MCF 10A (cell line): ENCODE measurements around the gene IFNLR1. TPM values are rescaled to one million over a fixed set of nuclear protein-coding genes. Genes with fewer than 3 reads are reported as not detected.

Experiments
- BruUV-seq: library from RNA; stranded (reverse); fragments of 400-500 nt; replicated peaks from 2 replicates; lab custom pipeline; 2021; lab: Mats Ljungman, UMichigan
- CTCF ChIA-PET: fragments of 300-600 bp; sonication (Branson Sonifier 250); formaldehyde crosslinking; extraction: SDS; loops from one replicate; lab custom pipeline; 2021; ENCODE audit warnings: antibody characterized with exemption, inconsistent platforms; lab: Yijun Ruan, JAX
- POLR2A ChIA-PET: fragments of 300-600, 350-650 bp; sonication (Branson Sonifier 250); formaldehyde crosslinking; extraction: SDS; loops from one replicate; lab custom pipeline; 2020; ENCODE audit warnings: antibody characterized with exemption, inconsistent platforms; lab: Yijun Ruan, JAX
- DNase-seq: peaks from one replicate; pipeline ENCODE4 v3.0.0-alpha.2; 2018; ENCODE audit not compliant: unreplicated experiment
- H3K27ac Mint-ChIP-seq: one replicate; pipeline ENCODE4 v1.8.0; 2022; ENCODE audit warnings: mild to moderate bottlenecking, low read depth, mixed read lengths; ENCODE audit not compliant: unreplicated experiment
- H3K27me3 Mint-ChIP-seq: one replicate; pipeline ENCODE4 v1.8.0; 2022; ENCODE audit warnings: mixed read lengths; ENCODE audit not compliant: insufficient read depth, unreplicated experiment
- H3K36me3 Mint-ChIP-seq: one replicate; pipeline ENCODE4 v1.8.0; 2022; ENCODE audit warnings: mild to moderate bottlenecking, moderate library complexity, mixed read lengths; ENCODE audit not compliant: insufficient read depth, unreplicated experiment
- H3K4me1 Mint-ChIP-seq: one replicate; pipeline ENCODE4 v1.8.0; 2022; ENCODE audit warnings: mixed read lengths; ENCODE audit not compliant: insufficient read depth, unreplicated experiment
- H3K4me3 Mint-ChIP-seq: one replicate; pipeline ENCODE4 v1.8.0; 2022; ENCODE audit warnings: mild to moderate bottlenecking, moderate library complexity, mixed read lengths; ENCODE audit not compliant: unreplicated experiment
- H3K9me3 Mint-ChIP-seq: one replicate; pipeline ENCODE4 v1.8.0; 2022; ENCODE audit warnings: mixed read lengths; ENCODE audit not compliant: unreplicated experiment
- intact Hi-C: fragments of 100-400 bp; cut with micrococcal nuclease; formaldehyde crosslinking; loops from 2 replicates; pipeline ENCODE4 v1.14.1; 2022
- total RNA-seq: library from RNA; stranded (reverse); gene quantifications from 2 replicates; pipeline ENCODE4 v1.2.3, GENCODE V29; 2022
- TF ChIP-seq, protein P1 (sequence below): fragments of 200-600 bp; IDR thresholded peaks from one replicate; pipeline ENCODE4 v1.8.0; 2022; ENCODE audit warnings: antibody characterized with exemption, mild to moderate bottlenecking; ENCODE audit not compliant: unreplicated experiment

IFNLR1 gene
- total RNA-seq, 1 experiment from 2014 or later, result 0.19 TPM

DNA sequence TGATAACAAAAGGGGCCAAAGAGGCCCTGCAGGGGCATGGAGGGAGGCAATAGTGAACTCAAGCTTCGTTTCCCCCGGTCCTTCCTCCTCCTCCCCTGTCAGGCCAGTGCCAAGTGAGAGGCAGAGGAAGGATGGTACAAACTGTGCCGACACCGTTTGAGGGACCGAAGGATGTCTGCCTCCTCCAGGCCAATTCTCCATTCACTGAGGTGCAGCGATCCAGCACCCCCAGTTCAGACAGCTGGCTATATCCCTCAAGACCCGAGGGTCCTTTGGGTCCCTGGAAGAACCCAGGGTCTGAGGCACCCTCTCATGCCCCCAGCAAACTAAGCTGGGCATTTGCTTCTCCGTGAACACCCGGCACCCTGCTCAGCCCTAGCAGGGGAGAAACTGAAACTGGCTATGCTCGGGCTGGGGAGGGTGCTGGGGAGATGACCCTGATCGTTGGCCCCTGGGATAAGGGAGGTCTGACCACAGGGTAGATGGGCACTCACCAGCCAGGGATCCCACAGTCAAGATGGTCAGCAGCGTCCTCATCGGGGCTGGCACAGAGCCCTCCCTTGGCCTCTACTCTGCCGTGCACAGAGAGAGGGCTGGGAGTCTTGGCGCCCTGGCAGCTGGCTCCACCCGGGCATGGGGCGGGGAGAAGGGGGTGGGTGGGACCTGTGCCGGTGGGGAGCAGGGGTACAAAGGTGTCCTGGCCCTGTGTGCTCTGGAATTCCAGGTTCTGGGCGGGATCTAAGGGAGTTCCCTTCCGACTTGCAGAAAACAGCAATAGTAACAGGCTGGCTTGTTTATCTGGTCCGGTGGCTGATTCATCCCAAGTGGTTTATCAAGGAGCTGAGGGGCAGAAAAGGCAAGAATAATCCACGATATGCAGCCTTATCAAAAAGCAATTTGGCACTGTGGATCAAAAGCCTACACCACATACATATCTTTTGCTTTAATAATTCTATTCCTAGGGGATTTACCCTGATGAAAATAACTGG is 44.2 kb downstream of the IFNLR1 start, which contains the start of gene IL22RA1:
Gene IL22RA1 (minus strand): TSS at position 595 of the 989 bp plus-strand sequence. CDS start 58 bp downstream, at position 537.
- Mint-ChIP-seq H3K9me3 (no peaks in the 10 kb centered on the region), H3K4me3 (peak within 1 kb of the TSS; percentile 74), H3K27me3 (no peaks in the 10 kb centered on the region), H3K4me1 (peaks cover 7% of the 10 kb centered on the region), H3K36me3 (no peaks in the 10 kb centered on the region), H3K27ac (peak within 1 kb of the TSS; percentile 76)
- TF ChIP-seq, protein P1, sequence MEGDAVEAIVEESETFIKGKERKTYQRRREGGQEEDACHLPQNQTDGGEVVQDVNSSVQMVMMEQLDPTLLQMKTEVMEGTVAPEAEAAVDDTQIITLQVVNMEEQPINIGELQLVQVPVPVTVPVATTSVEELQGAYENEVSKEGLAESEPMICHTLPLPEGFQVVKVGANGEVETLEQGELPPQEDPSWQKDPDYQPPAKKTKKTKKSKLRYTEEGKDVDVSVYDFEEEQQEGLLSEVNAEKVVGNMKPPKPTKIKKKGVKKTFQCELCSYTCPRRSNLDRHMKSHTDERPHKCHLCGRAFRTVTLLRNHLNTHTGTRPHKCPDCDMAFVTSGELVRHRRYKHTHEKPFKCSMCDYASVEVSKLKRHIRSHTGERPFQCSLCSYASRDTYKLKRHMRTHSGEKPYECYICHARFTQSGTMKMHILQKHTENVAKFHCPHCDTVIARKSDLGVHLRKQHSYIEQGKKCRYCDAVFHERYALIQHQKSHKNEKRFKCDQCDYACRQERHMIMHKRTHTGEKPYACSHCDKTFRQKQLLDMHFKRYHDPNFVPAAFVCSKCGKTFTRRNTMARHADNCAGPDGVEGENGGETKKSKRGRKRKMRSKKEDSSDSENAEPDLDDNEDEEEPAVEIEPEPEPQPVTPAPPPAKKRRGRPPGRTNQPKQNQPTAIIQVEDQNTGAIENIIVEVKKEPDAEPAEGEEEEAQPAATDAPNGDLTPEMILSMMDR, result no peak
- ChIA-PET CTCF (interaction anchor here (0.6 to 1.5 kb wide), 5 partner anchors 38 to 251 kb away, joined by 3 to 4 read pairs (median 3); no protein-coding TSS in a partner anchor), POLR2A (interaction anchor here (0.6 to 3.7 kb wide), 14 partner anchors 7 to 1105 kb away, joined by 3 to 26 read pairs (median 3); partner anchors contain the start of gene NIPAL3)
- intact Hi-C loops, result no loop called here
- DNase-seq, result peak; percentile 56
- no TSS peak for BruUV-seq

GRCh38 chr1:24141311-24141997 is 45.6 kb downstream of the IFNLR1 start:
- Mint-ChIP-seq H3K4me3 (no peak overlapping the region), H3K4me1 (peaks cover 7% of the 10 kb centered on the region), H3K36me3 (no peaks in the 10 kb centered on the region), H3K27me3 (no peaks in the 10 kb centered on the region), H3K27ac (no peak overlapping the region), H3K9me3 (no peaks in the 10 kb centered on the region)
- no TSS peak for BruUV-seq
- CTCF ChIA-PET, result interaction anchor here (0.6 to 0.9 kb wide), 2 partner anchors 43 to 250 kb away, joined by 3 to 4 read pairs; no protein-coding TSS in a partner anchor
- TF ChIP-seq, protein P1, result no peak
- intact Hi-C loops, result no loop called here
- no peak for DNase-seq
- POLR2A ChIA-PET, result interaction anchor here (1.6 to 3.7 kb wide), 2 partner anchors 8 to 21 kb away, joined by 6 to 26 read pairs; no protein-coding TSS in a partner anchor

GRCh38 chr1:24140741-24141181 is 46.3 kb downstream of the IFNLR1 start:
- Mint-ChIP-seq H3K4me1 (peaks cover 7% of the 10 kb centered on the region), H3K27ac (no peak overlapping the region), H3K36me3 (no peaks in the 10 kb centered on the region), H3K9me3 (no peaks in the 10 kb centered on the region), H3K4me3 (no peak overlapping the region), H3K27me3 (no peaks in the 10 kb centered on the region)
- ChIA-PET POLR2A (interaction anchor here (1.6 to 3.7 kb wide), 2 partner anchors 9 to 20 kb away, joined by 6 to 26 read pairs; no protein-coding TSS in a partner anchor), CTCF (interaction anchor here (0.9 kb wide), 1 partner anchor 43 kb away, joined by 3 read pairs; no protein-coding TSS in a partner anchor)
- intact Hi-C loops, result no loop called here
- BruUV-seq, result no TSS peak
- TF ChIP-seq, protein P1, result no peak
- no peak for DNase-seq
